DND-41 (cell line): ENCODE data around the gene CGRRF1.

Experiments used
- EZH2 ChIP-seq: IDR thresholded peaks from 3 replicates; pipeline ENCODE4 v1.6.1; 2012; ENCODE audit warnings: borderline replicate concordance, low read depth, mild to moderate bottlenecking, moderate library complexity, low read length, inconsistent platforms; ENCODE audit not compliant: severe bottlenecking
- TF ChIP-seq, protein P1 (sequence below): IDR thresholded peaks from 2 replicates; pipeline ENCODE4 v1.5.1; 2012; ENCODE audit warnings: borderline replicate concordance, low read length, moderate library complexity, mild to moderate bottlenecking; ENCODE audit not compliant: poor library complexity, severe bottlenecking; ENCODE audit errors: extremely low read depth

DNA sequence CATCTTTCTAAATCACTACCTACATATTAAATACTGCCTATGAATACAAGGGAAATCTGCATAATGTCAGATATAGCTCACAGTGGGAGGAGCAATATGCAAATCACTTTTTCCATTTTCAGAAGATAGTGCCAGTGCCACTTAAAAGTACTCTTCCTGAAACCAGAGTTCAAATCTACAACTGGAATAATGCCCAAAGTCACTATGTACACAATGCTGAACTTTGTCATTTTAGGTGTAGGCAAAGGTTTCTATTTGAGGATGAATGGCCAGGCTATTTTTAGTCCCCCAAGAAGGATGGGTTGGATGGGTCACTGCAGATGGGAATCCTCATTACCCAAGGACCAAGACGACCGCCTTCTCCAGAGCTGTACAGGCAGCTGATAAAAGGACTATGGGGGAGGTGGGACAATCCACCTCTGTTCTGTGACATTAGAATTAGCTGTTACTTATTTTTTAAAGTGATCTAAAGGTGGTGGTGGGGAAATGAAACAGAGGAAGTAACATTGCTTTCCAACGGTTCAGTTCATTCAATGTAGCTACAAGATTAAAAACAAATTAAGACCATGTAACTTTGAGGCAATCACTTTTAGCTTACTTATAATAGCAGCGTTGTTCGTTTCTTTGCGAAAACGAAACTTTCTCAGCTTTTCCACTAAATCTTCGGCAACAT lies 26.5 kb upstream of the CGRRF1 start:
- TF ChIP-seq, protein P1, sequence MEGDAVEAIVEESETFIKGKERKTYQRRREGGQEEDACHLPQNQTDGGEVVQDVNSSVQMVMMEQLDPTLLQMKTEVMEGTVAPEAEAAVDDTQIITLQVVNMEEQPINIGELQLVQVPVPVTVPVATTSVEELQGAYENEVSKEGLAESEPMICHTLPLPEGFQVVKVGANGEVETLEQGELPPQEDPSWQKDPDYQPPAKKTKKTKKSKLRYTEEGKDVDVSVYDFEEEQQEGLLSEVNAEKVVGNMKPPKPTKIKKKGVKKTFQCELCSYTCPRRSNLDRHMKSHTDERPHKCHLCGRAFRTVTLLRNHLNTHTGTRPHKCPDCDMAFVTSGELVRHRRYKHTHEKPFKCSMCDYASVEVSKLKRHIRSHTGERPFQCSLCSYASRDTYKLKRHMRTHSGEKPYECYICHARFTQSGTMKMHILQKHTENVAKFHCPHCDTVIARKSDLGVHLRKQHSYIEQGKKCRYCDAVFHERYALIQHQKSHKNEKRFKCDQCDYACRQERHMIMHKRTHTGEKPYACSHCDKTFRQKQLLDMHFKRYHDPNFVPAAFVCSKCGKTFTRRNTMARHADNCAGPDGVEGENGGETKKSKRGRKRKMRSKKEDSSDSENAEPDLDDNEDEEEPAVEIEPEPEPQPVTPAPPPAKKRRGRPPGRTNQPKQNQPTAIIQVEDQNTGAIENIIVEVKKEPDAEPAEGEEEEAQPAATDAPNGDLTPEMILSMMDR, result no peak
- no peak for TF ChIP-seq EZH2
